A673 (cell line): ENCODE measurements around the gene LDB3.

Experiments
- EZH2 ChIP-seq: fragments of 200-600 bp; sonication (generic); IDR thresholded peaks from 2 replicates; pipeline ENCODE4 v1.6.1; 2017; ENCODE audit warnings: borderline replicate concordance, low read depth, mild to moderate bottlenecking, mixed read lengths, antibody characterized with exemption, low read length; ENCODE audit not compliant: poor library complexity, severe bottlenecking
- TF ChIP-seq, protein P1 (sequence below): fragments of 300-800, 200-600 bp; sonication (generic); conservative IDR thresholded peaks from 2 replicates; pipeline ENCODE4 v1.5.1; 2017; ENCODE audit warnings: low read depth, mild to moderate bottlenecking, antibody characterized with exemption, low read length, moderate library complexity, mixed read lengths

DNA sequence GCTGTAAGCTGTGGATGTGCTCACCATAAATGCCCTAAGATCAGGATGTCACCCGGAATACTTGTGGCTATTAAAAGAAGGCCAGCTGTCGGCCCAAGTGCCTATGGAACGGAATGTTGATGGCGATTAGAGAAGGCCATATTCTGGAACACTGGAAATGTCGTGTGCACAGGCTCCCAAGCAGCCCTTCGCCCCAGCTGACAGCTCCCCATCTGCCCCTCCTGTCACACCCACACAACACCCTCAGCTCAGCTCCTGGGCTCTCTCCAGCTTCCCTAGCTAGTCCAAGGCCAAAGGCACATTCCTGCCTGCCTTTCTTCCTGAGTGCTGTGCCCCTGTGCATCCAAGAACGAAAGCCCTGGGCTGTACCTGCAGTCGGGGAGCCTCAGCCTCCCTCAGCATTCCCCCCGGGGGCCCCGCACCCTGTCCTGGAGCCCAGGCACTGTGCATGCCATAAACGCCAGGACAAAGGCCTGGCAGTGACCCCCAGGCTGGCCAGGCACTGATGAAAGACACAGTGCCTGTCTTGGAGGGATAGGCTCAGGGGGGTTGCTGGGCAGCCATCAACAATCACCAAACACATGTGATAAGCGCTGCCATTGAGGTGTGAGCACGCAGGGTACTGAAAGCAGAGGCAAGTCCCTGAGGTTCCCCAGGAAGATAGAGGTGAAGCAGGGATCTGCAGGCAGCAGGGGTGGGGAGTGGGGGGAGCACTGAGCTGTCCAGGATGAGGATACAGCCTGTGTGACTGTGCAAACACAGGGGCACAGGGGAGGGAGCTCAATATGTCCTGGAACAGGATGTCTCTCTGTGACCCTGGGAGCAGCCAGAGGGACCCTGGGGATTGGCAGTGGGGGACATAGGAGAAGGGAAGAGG lies 3.7 kb upstream of the LDB3 start:
- TF ChIP-seq, protein P1, sequence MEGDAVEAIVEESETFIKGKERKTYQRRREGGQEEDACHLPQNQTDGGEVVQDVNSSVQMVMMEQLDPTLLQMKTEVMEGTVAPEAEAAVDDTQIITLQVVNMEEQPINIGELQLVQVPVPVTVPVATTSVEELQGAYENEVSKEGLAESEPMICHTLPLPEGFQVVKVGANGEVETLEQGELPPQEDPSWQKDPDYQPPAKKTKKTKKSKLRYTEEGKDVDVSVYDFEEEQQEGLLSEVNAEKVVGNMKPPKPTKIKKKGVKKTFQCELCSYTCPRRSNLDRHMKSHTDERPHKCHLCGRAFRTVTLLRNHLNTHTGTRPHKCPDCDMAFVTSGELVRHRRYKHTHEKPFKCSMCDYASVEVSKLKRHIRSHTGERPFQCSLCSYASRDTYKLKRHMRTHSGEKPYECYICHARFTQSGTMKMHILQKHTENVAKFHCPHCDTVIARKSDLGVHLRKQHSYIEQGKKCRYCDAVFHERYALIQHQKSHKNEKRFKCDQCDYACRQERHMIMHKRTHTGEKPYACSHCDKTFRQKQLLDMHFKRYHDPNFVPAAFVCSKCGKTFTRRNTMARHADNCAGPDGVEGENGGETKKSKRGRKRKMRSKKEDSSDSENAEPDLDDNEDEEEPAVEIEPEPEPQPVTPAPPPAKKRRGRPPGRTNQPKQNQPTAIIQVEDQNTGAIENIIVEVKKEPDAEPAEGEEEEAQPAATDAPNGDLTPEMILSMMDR = no peak
- no peak for TF ChIP-seq EZH2
